Measurements from ENCODE around the gene COL1A1.

The COL1A1 gene

GRCh38 chr17:50165066-50165465 lies 36.4 kb downstream of the COL1A1 start:
- no peak overlapping the region for H3K4me3 ChIP-seq (ENCODE audit: low read depth, low read length)
- no peak for TF ChIP-seq CTCF (IDR thresholded peaks at IDR 0.05; ENCODE audit: low read depth, low read length, missing control alignments)
- DNase-seq (ENCODE audit: low read depth), result no peak
- in situ Hi-C loops (cut with HindIII; ENCODE audit: low sequenced_read_pairs), result no loop called here

GRCh38 chr17:50164697-50164988 lies 36.8 kb downstream of the COL1A1 start:
- TF ChIP-seq CTCF (IDR thresholded peaks at IDR 0.05; ENCODE audit: low read depth, low read length, missing control alignments), result no peak
- no peak overlapping the region for H3K4me3 ChIP-seq (ENCODE audit: low read depth, low read length)
- no peak for DNase-seq (ENCODE audit: low read depth)
- in situ Hi-C loops (cut with HindIII; ENCODE audit: low sequenced_read_pairs), result no loop called here

- in situ Hi-C loops (cut with HindIII; ENCODE audit: low sequenced_read_pairs), result no loop called here
- H3K4me3 ChIP-seq (ENCODE audit: low read depth, low read length), result no peak overlapping the region
- TF ChIP-seq CTCF (IDR thresholded peaks at IDR 0.05; ENCODE audit: low read depth, low read length, missing control alignments), result no peak
- no peak for DNase-seq (ENCODE audit: low read depth)
Measured at GRCh38 chr17:50163843-50164696, 37.4 kb downstream of the COL1A1 start.

- in situ Hi-C loops (cut with HindIII; ENCODE audit: low sequenced_read_pairs), result no loop called here
- DNase-seq (ENCODE audit: low read depth), result no peak
- no peak overlapping the region for H3K4me3 ChIP-seq (ENCODE audit: low read depth, low read length)
- TF ChIP-seq CTCF (IDR thresholded peaks at IDR 0.05; ENCODE audit: low read depth, low read length, missing control alignments), result no peak
Measured at GRCh38 chr17:50162466-50163254, 38.8 kb downstream of the COL1A1 start.

- in situ Hi-C loops (cut with HindIII; ENCODE audit: low sequenced_read_pairs), result no loop called here
- no peak for DNase-seq (ENCODE audit: low read depth)
- no peak for TF ChIP-seq CTCF (IDR thresholded peaks at IDR 0.05; ENCODE audit: low read depth, low read length, missing control alignments)
- H3K4me3 ChIP-seq (ENCODE audit: low read depth, low read length), result peak overlapping the region; percentile 50
Measured at GRCh38 chr17:50161911-50162288, 39.5 kb downstream of the COL1A1 start.

GRCh38 chr17:50161023-50161910 lies 40.2 kb downstream of the COL1A1 start:
- DNase-seq (ENCODE audit: low read depth), result peak; percentile 71
- in situ Hi-C loops (cut with HindIII; ENCODE audit: low sequenced_read_pairs), result no loop called here
- peak; percentile 93 for TF ChIP-seq CTCF (IDR thresholded peaks at IDR 0.05; ENCODE audit: low read depth, low read length, missing control alignments)
- peak overlapping the region; percentile 50 for H3K4me3 ChIP-seq (ENCODE audit: low read depth, low read length)
